Upper lobe of left lung (tissue), 4 donors: ENCODE results near the gene CELF1.

Source experiments
- CTCF ChIP-seq, 6 experiments: fragments of 450-650 bp in 4 of 6; fragments of 200-600 bp in 2 of 6; sonication (generic) in 2 of 6; IDR thresholded peaks; one replicate each; pipeline ENCODE4 v1.5.1; 2016 to 2019; ENCODE audit warnings: antibody characterized with exemption in 6 of 6
- POLR2A ChIP-seq, 4 donors: fragments of 450-650 bp; IDR thresholded peaks; one replicate each; pipeline ENCODE4 v1.5.1; 2016 to 2017; ENCODE audit warnings: antibody characterized with exemption in 4 of 4, mild to moderate bottlenecking in 2 of 4
- POLR2AphosphoS5 ChIP-seq, 2 donors: sonication (generic); formaldehyde crosslinking; IDR thresholded peaks; one replicate each; pipeline ENCODE4 v1.5.1; 2017; ENCODE audit warnings: antibody characterized with exemption in 2 of 2

- TF ChIP-seq POLR2A (IDR thresholded peaks at IDR 0.05) (no peak), POLR2AphosphoS5 (IDR thresholded peaks at IDR 0.05) (no peak), CTCF (IDR thresholded peaks at IDR 0.05) (no peak)
These were observed 64.1 kb downstream of the CELF1 start for GRCh38 chr11:47488674-47489394.
